Left forelimb (tissue), 1 donor: ENCODE data around the gene MAN2C1.
"Not testable (repeated sequence)": the region's sequence is repeated elsewhere in the genome, so short reads cannot be mapped to it uniquely, and the experiment has no call there.

Source experiments
- DNase-seq: peaks from one replicate; pipeline ENCODE4 v3.0.0-alpha.2; 2018; ENCODE audit warnings: low spot score

MAN2C1 gene

GRCh38 chr15:75343953-75344352, 24.5 kb downstream of the MAN2C1 start:
- DNase-seq, result not testable (repeated sequence)

DNA sequence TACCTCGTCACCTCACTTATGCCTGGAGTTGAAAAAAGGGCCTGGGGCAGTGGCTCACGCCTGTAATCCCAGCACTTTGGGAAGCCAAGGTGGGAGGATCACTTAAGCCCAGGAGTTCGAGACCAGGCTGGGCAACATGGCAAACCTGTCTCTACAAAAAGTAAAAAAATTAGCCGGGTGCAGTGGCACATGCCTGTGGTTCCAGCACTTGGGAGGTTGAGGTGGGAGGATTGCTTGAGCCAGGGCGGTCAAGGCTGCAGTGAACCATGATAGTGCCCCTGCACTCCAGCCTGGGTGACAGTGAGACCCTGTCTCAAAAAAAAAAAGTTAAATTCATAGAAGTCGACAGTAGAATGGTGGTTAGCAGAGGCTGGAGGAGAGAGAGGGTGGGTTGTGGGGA, 26.2 kb downstream of the MAN2C1 start:
- no peak for DNase-seq

- no peak for DNase-seq
Observed at GRCh38 chr15:75339531-75340240, 28.7 kb downstream of the MAN2C1 start.

GRCh38 chr15:75338661-75339240, 29.7 kb downstream of the MAN2C1 start:
- DNase-seq, result no peak

DNA sequence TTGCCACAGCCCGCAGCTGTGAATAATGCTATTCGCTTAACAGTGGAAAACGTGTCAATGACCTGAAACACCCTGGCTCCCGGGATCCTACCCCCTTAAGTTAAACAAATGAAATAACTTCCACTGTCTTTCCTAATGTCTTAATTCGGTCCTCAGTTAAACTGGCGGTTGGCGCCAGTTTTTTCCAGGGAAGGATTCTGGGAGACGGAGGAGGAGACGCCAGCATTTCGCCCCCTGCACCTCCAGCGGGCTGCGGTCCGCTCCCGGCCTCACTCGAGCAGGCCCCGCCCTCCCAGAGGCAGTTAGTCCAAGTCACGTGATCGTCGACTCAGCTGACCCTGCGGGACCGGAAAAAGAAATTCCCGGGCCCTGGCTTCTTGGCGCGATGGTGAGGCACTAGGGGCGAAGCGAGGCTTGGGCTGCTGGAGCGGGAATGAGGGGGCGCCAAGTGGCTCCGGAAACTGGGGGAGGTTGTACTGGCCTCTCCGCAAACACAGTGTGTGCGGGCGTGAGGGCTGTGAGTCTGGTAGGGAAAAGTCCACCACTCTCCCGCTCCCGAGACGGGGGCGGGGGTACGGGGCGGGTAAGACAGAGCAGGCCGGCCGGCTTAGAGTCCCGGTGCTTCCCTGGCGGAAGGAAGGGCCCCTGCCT, 32.6 kb downstream of the MAN2C1 start, which contains the start of gene COMMD4:
TSS of gene COMMD4 (plus strand) at position 359 of the 651 bp plus-strand sequence. CDS start at position 386, 27 bp downstream.
- DNase-seq, result peak; percentile 95

DNA sequence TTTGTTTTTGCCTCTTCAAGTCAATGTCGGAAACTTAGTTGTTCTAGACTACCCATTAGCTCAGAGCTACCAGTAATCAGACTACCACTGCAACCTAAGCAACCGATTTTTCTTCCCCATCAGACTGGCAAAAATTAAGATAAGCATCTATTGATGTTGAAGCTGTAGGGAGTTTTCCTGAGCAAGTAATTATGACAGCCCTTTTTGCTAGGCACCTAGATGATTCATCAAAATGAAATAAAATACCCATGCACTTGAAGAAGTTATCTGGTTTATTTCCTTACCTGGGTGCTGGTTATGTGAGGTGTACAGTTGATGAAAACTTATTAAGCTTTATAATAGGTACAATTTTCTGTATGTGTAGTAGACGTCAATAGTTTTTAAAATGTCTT, 33.1 kb downstream of the MAN2C1 start:
- no peak for DNase-seq

GRCh38 chr15:75333654-75334419, 34.6 kb downstream of the MAN2C1 start:
- DNase-seq, result not testable (repeated sequence)

- not testable (repeated sequence) for DNase-seq
Observed at GRCh38 chr15:75332093-75332492, 36.3 kb downstream of the MAN2C1 start.

DNA sequence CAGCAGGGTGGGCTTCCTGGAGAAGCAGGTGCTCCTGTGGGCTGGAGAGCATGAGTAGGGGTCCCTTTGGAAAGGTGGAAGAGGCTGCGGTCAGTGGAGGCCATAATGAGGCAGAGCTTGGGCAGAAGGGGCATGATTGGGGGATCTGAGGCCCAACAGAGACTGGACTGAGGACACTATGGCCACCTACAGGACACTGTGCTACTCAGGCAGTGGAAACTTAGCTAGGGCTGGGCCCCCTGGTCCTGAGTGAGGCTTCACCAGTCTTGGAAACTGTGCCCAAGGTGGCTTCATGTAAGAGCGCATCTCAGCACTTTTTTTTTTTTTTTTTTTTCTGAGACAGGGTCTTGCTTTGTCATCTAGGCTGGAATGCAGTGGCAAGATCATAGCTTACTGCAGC, 38.8 kb downstream of the MAN2C1 start:
- DNase-seq, result no peak

DNA sequence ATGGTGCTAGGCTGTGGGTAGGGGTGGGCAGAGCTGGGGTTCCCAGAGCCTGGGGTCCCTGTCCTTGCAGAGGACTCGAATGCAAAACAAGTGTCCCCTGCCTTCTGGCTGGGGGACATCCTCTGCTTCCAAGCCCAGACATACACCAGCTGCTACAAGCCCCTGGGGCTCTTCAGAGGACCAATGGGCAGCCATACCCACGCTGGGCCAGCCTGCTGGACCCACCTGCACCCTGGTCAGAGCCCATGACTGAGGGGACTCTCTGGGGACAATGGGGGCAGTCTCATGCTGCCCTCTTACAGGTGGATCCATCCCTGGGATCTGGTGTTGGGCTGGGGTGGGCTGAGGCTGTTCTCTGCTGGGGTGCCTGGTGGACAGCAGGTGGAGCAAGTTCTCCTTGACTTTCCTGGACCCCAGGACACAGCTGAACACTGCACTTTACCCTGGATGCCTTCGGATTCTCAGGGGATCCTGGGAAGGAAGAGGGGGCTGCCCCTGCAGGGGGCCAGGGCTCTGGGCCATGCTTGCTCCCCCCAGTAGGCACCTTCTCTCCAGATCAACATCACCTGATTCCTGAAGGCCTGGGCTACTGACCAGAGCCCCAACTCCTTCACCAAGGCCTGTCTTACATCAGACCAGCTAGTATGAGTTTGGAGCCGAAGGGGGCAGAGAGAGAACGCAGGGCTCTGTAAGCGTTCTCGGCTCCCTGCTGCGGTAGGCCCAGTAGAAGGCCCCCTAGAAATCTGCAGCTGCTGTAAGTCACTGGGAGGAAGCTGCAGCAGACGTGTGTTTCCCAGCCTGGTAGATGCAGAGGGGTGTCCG, 39.7 kb downstream of the MAN2C1 start:
- DNase-seq, result no peak

DNA sequence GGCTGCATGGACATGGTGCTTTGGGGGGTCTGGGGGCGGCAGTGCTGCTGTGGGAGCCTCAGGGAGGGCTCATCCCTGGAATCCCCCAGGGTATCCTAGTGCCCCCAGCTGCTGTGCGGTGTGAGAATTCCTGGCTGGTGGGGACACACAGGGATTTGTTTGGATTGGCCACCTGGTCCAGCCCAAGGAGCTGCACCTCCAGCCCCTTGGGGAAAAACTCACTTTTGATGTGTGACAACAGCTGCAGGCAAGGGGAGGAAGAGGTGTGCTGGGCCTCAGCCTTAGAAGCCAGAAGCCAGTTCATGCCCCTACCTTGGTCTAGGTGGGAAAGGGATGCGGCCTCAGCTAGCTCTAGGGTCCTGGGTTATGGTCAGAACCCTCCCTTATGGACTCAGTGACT, 40.9 kb downstream of the MAN2C1 start:
- no peak for DNase-seq

DNA sequence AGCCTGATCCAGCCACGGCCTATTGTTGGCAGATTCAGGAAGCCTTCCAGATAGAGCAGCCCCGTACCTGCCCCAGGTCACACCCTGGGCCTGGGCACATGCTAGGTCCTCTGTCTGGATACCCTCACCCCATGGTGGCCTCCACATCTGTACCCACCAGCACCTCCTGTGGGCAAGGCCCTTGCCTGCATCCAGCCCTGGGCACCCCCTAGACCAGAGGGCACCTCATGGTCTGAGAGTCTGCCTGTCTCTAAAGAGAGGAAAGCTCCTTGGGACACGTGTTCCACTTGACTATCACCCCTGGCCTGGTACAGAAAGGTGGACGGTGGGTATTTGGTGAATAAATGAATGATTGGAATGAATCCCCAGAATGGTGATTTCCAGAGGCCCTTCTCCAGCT, 41.4 kb downstream of the MAN2C1 start:
- DNase-seq, result no peak

DNA sequence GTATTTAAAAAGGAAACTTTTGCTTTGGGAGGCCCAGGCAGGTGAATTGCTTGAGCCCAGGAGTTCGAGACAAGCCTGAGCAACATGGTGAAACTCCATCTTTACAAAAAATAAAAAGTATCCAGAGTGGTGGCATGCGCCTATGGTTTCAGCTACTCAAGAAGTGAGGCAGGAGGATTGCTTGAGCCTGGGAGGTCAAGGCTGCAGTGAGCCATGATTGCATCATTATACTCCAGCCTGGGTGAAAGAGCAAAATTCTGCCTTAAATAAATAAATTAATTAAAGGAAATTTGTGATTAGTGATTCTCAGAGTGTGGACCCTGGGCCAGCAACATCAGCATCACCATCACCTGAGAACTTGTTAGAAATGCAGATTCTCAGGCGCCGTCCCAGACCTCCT, 42.5 kb downstream of the MAN2C1 start:
- no peak for DNase-seq

GRCh38 chr15:75321711-75322110, 46.7 kb downstream of the MAN2C1 start:
- no peak for DNase-seq

- DNase-seq, result not testable (repeated sequence)
Observed at GRCh38 chr15:75319231-75319897, 49.0 kb downstream of the MAN2C1 start.

DNA sequence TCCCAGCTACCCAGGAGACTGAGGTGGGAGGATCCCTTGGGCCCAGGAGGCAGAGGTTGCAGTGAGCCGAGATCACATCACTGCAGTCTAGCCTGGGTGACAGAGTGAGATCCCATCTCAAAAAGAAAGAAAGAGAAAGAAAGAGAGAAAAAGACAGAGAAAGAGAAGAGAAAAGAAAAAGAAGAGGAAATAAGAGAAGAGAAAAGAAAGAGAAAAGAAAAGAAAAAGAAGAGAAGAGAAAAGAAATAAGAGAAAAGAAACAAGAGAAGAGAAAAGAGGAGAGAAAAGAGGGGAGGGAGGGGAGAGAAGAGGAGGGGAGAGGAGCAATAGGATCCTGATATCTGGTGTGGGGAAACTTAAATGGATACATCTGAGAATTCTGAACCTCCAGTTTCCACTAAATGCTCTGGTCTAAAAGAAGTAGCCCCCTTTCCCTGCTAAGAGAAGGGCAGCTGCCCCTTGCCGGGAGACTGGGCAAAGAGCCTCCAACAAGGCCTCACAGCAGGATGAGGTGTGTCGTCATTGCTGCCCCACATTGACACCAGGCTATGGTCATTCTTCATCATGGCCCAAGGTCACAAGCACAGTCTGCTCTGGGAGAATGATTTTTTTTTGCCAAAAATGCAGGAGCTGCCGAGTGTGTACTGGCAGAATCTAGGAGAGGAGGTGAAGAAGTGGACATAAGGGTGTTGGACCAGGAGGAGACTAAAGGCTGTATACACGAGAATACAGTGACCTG, 53.7 kb downstream of the MAN2C1 start:
- DNase-seq, result peak; percentile 2

GRCh38 chr15:75313116-75313845, 55.1 kb downstream of the MAN2C1 start:
- DNase-seq, result peak; percentile 60

DNA sequence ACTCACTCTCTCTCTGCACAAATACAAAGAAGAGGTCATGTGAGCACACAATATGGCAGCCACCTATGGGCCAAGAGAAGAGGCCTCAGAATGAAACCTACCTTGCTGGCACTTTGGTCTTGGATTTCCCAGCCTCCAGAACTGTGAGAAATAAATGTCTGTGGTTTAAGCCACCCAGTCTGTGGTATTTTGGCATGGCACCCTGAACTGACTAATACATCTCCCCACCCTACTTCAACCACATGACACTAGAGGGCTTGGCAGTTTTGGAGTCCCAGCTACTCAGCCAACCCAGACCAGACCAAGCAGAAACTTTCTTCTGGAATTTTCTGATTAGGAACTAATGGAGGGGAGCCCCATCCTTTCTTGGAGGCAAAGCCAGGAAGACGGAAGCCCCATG, 55.9 kb downstream of the MAN2C1 start:
- not testable (repeated sequence) for DNase-seq

DNA sequence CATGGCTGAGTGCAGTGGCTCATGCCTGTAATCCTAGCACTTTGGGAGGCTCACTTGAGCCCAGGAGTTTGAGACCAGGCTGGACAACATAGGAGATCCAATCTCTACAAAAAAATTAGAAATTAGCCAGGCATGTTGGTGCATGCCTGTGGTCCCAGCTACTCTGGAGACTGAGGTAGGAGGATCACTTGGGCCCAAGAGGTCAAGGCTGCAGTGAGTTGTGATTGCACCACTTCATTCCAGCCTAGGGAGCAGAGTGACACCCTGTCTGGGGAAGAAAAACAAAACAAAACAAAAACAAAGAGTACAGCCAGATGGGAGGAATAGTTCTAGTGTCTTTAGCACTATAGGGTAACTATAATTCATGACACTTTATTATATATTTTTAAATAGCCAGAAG, 58.7 kb downstream of the MAN2C1 start:
- DNase-seq, result no peak
